ENCODE measurements around the gene STT3A. TPM values are rescaled to one million over a fixed set of nuclear protein-coding genes. Genes with fewer than 3 reads are reported as not detected.

STT3A gene
- total RNA-seq (2016; rRNA removed; fragmentation: Illumina TruSeq; extraction: Trizol) (141 and 229 TPM in 2 replicates), polyA plus RNA-seq (2011; rRNA removed) (314 and 319 TPM in 2 replicates), polyA minus RNA-seq (2011; rRNA and poly(A)+ RNA removed; ENCODE audit: low replicate concordance) (944 and 2,048 TPM in 2 replicates), Bru-seq, nascent RNA (percentile 88 among the genes with signal in this experiment), BruChase-seq, experiment 1, labeled RNA remaining after a 6-hour chase (percentile 93 among the genes with signal in this experiment), BruChase-seq, experiment 2, labeled RNA remaining after a 2-hour chase (percentile 92 among the genes with signal in this experiment)
- total RNA-seq (2016; cell fraction: cytosol; rRNA removed; fragmentation: Illumina TruSeq; extraction: Trizol; ENCODE audit: low read depth), result 15.9 and 18.0 TPM in 2 replicates
- total RNA-seq (2016; cell fraction: insoluble cytoplasmic fraction; rRNA removed; fragmentation: Illumina TruSeq; extraction: Trizol), result 132 and 230 TPM in 2 replicates
- total RNA-seq (2016; cell fraction: membrane; rRNA removed; fragmentation: Illumina TruSeq; extraction: Trizol), result 41.6 and 47.1 TPM in 2 replicates
- total RNA-seq (2016; cell fraction: nucleus; rRNA removed; fragmentation: Illumina TruSeq; extraction: Trizol), result 206 and 227 TPM in 2 replicates
- polyA plus RNA-seq (2011; cell fraction: cytosol; rRNA removed), result 246 and 346 TPM in 2 replicates
- 97.8 and 129 TPM in 2 replicates for polyA plus RNA-seq (2011; cell fraction: nucleus; rRNA removed)
- 235 and 247 TPM in 2 replicates for polyA plus RNA-seq (2012)
- 17.5 and 22.3 TPM in 2 replicates for polyA plus RNA-seq (2016; cell fraction: cytosol; fragmentation: Illumina TruSeq; extraction: Trizol; ENCODE audit: low read depth)
- polyA plus RNA-seq (2016; cell fraction: insoluble cytoplasmic fraction; fragmentation: Illumina TruSeq; extraction: Trizol; ENCODE audit: low read depth), result 131 and 134 TPM in 2 replicates
- 31.9 and 40.3 TPM in 2 replicates for polyA plus RNA-seq (2016; cell fraction: membrane; fragmentation: Illumina TruSeq; extraction: Trizol; ENCODE audit: low read depth)
- polyA plus RNA-seq (2016; cell fraction: nucleus; fragmentation: Illumina TruSeq; extraction: Trizol; ENCODE audit: insufficient read depth, low read depth), result 266 and 272 TPM in 2 replicates
- polyA minus RNA-seq (2011; cell fraction: cytosol; rRNA and poly(A)+ RNA removed), result 324 and 343 TPM in 2 replicates
- 233 and 287 TPM in 2 replicates for polyA minus RNA-seq (2011; cell fraction: nucleus; rRNA and poly(A)+ RNA removed)
- long read RNA-seq, experiment 1, full-length matches to known transcripts, result 136 of 212 reads
- long read RNA-seq, experiment 1, partial matches to known transcripts, result 42 of 212 reads
- long read RNA-seq, experiment 1, other reads (novel, unspliced or antisense), result 34 of 212 reads
- long read RNA-seq, experiment 2, full-length matches to known transcripts, result 166 of 341 reads
- long read RNA-seq, experiment 2, partial matches to known transcripts, result 104 of 341 reads
- long read RNA-seq, experiment 2, other reads (novel, unspliced or antisense), result 71 of 341 reads

GRCh38 chr11:125592305-125593113 lies at the start of gene STT3A:
Gene STT3A (plus strand): TSS chr11:125592852. CDS start chr11:125595916, 3,064 bp downstream.
- Histone ChIP-seq H3K9me3 (ENCODE audit: low read length) (no peaks in the 10 kb centered on the region), H3K4me3 (replicated peaks in 1 of 3; ENCODE audit: insufficient read depth in 1 of 3, low read depth in 2 of 3, low read length in 3 of 3) (peak within 1 kb of the TSS; percentile 90 to 96 (median 95)), H3K79me2 (ENCODE audit: insufficient read depth, low read length) (peaks cover 49% of the 10 kb centered on the region), H3K27me3 (ENCODE audit: control insufficient read depth in 1 of 2, insufficient read depth in 2 of 2, low read length in 2 of 2) (no peaks in the 10 kb centered on the region; a peak in 1 of 5 replicates), H4K20me1 (ENCODE audit: insufficient read depth, low read length) (no peaks in the 10 kb centered on the region), H3K9ac (ENCODE audit: insufficient read depth, low read depth, low read length) (peak within 1 kb of the TSS; percentile 92), H3K27ac (ENCODE audit: extremely low read length, insufficient read depth, low read length) (peak within 1 kb of the TSS; percentile 91), H3K36me3 (replicated peaks in 1 of 2; ENCODE audit: control insufficient read depth in 1 of 2, insufficient read depth in 2 of 2, low read length in 2 of 2) (peaks cover 1 to 16% of the 10 kb centered on the region in 2 experiments; a peak in 4 of 5 replicates), H3K4me1 (ENCODE audit: insufficient read depth, low read length) (peaks cover 40% of the 10 kb centered on the region), H2AFZ (ENCODE audit: low read length) (peak within 1 kb of the TSS; percentile 42), H3K4me2 (ENCODE audit: low read depth, low read length) (peak within 1 kb of the TSS; percentile 77)
- DNase-seq (ENCODE audit: low spot score), result peak; percentile 99
- POLR2A ChIA-PET, result interaction anchor here (0.7 to 4.1 kb wide), 16 partner anchors 8 to 888 kb away, joined by 3 to 45 read pairs (median 4); partner anchors contain the start of genes CHEK1, EI24, FOXRED1 and HYLS1
- BruUV-seq (replicated peaks), result no TSS peak
- WGBS (ENCODE audit: low lambda C conversion rate), result under 1% methylated on average over 29 of the region's 55 CpGs
- intact Hi-C loops (cut with micrococcal nuclease; ENCODE audit: unreplicated experiment) (loop anchor here (1.0 to 2.0 kb wide), 2 partner anchors 23 to 32 kb away; partner anchors contain the start of genes CHEK1 and EI24), in situ Hi-C loops (cut with HindIII; ENCODE audit: extremely low pct_ligation_motif_present, low pct_unique_long_range_greater_than_20kb) (no loop called here)
- peak; percentile 97 for ATAC-seq
- CTCF ChIA-PET (ENCODE audit: low intra/inter-chr PET ratio, low total read pairs), result no interaction called here
- FAIRE-seq, result peak; percentile 96
- TF ChIP-seq FOXP4 (CRISPR knock-in tag; IDR thresholded peaks at IDR 0.05) (0 out of 2 replicates have a peak, but pooled peaks have one; percentile 24), ZFP82 (CRISPR knock-in tag; IDR thresholded peaks at IDR 0.05; ENCODE audit: borderline replicate concordance) (no peak), ZNF660 (CRISPR knock-in tag; IDR thresholded peaks at IDR 0.05; ENCODE audit: borderline replicate concordance, low read depth) (no peak), MTERF4 (CRISPR knock-in tag; IDR thresholded peaks at IDR 0.05) (peak; percentile 65; the same call in 1 of the 2 replicates), THAP7 (CRISPR knock-in tag; IDR thresholded peaks at IDR 0.05) (no peak), ZNF121 (CRISPR knock-in tag; IDR thresholded peaks at IDR 0.05) (no peak), ZNF136 (CRISPR knock-in tag; IDR thresholded peaks at IDR 0.05; ENCODE audit: low read depth) (no peak), RFX5 (IDR thresholded peaks at IDR 0.05; ENCODE audit: low read depth, low read length) (peak; percentile 9; the same call in 1 of the 2 replicates), ZKSCAN5 (CRISPR knock-in tag; IDR thresholded peaks at IDR 0.05) (0 out of 2 replicates have a peak, but pooled peaks have one; percentile 54), REXO4 (CRISPR knock-in tag; IDR thresholded peaks at IDR 0.05; ENCODE audit: borderline replicate concordance) (no peak), ZNF724P (CRISPR knock-in tag; IDR thresholded peaks at IDR 0.05; ENCODE audit: borderline replicate concordance) (no peak), NFKBIZ (CRISPR knock-in tag; IDR thresholded peaks at IDR 0.05) (peak; percentile 59; the same call in 1 of the 2 replicates)
